GM19099 (cell line): Measurements from ENCODE around the gene TEAD3.

ENCODE experiments used
- POLR2A ChIP-seq: IDR thresholded peaks from 3 replicates; pipeline ENCODE4 v1.6.1; 2011; ENCODE audit warnings: low read depth; ENCODE audit not compliant: insufficient read length; ENCODE audit errors: extremely low read depth

The TEAD3 gene

GRCh38 chr6:35497571-35498421, 917 bp upstream of the TEAD3 start:
- peak; percentile 16 for TF ChIP-seq POLR2A

- TF ChIP-seq POLR2A, result no peak
Measured at GRCh38 chr6:35496036-35496840, 641 bp downstream of the TEAD3 start.

DNA sequence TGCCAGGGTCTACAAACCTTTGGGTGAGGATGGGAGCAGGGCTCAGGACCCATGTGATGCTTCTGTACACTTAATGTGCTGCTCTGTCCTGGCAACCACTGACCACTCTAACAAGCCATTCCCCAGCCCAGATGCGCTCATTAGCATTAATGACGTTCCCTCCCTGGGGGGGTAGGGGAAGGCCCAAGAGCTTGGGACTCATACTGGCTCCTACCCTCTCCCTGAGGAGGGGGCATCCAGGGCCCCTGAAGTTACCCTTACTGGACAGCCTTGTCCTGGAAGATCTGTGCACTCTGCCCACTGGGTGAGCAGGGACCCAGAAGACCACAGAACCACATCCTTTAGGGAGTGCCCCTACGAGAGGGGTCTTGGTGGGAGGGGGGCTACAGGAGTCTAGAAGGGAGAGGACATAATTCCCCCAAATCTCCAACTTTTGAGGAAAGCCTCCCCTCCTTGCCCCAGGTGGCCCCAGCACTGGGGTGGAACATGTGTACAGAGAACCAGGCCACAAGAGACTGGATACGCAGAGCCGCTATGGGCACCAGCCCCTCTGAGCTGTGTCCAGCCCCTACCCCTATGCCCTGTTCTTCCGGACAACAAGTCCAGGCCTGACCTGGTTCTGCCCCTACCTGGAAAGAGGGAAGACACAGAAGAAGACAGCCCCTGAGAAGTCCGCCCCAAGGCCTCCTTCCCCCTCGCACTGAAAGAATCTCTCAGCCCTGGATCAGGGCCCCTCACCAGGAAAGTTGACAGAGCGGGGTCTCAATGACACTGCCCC, 1.4 kb downstream of the TEAD3 start:
- no peak for TF ChIP-seq POLR2A

GRCh38 chr6:35494161-35494563, 2.7 kb downstream of the TEAD3 start:
- TF ChIP-seq POLR2A, result no peak

DNA sequence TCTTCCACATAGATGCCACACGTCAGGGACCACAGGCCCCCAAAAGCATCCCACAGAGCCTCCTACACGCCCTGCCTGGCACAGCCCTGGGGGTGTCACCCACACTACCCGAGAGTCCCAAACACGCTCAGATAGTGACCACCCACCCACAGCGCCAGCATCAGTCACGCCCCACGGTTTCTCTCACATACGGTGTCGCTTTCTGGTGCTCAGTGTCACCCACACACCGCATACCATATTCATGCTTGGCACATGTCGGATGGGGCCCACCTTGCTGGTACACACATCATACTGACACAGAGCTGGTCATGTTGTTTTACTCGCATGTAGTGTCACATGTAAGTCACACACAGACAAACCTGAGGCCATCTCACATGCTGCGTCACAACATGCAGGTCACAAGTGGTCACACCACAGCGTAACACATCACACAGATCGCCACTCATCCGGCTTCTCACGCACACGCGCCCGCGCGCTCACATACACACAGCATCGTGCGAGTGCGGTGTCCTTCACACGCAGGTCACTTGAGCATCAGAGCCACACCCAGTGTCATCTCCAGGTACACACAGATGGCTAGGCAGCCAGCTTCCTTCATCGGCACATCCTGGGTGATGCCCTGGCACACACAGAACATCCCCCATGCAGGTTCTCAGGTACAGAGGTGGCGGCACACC, 3.4 kb downstream of the TEAD3 start:
- TF ChIP-seq POLR2A, result no peak

GRCh38 chr6:35492974-35493284, 4.0 kb downstream of the TEAD3 start:
- TF ChIP-seq POLR2A, result no peak

DNA sequence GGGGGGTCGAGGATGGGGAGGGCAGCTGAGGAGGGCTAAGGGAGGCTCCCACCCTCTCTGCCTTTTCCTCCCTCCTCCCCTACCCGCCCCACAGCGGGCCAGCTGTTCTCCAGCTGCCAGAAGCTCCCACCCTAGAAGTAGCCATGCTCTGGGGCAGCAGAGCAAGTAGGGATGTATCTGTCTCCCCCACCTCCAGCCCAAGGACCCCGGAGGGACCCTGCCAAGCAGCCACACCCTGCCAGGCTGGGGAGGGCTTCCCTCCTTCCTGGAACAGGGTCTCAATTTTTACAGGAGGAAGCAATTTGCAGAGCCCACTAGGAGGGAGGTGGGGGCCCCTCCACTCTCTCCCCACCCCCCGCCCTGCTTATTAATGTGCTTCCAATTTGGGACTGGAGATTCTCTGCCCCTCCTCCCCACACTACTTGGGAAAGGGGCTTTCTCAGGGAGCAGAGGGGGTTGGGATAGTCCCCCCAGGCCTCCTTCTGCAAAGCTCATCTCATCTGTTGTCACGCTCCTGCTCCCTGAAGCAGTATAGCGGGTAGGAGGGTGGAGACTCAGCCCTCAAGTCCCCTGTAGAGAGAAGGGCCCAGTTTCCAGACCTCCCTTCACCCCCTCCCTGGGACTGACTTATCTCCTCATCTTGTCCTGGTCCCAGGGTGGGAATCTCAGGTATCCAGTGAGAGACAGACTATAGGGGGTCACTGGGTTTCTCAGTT, 4.5 kb downstream of the TEAD3 start:
- TF ChIP-seq POLR2A, result no peak

- no peak for TF ChIP-seq POLR2A
Measured at GRCh38 chr6:35491558-35492257, 5.2 kb downstream of the TEAD3 start.

DNA sequence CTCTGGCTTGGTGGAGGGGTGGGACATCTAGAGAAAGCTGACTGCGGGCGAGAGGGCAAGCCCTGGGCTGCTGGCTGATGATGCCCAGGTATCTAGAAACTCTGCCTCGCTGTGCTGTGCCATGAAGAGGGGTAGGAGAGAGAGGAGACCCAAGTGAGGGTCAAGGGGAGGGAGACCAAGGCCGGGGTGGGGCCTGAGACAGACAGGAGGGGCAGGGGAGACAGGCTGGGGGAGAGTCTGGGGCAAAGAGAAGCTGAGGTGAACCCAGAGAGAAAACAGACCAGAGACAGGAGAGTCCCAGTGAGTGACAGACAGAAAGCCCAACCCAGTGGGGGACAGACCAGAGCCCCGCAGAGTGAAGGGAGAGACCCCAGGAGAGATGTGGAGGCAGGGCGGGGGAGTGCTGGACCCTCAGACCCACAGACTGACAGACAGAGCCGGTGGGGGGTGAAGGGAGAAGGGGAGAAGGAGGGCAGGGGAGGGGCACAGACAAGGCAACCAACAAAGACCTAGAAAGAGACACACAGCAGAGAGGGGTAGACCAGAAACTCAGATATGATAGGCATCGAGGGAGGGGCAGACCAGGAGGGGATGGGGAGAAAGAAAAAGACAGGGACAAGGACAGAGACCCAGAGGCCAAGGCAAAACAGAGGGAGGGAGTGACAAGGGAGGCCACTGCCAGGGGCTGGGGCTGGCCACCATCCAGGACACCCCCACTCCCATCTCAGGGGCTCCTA, 5.9 kb downstream of the TEAD3 start:
- TF ChIP-seq POLR2A, result no peak

DNA sequence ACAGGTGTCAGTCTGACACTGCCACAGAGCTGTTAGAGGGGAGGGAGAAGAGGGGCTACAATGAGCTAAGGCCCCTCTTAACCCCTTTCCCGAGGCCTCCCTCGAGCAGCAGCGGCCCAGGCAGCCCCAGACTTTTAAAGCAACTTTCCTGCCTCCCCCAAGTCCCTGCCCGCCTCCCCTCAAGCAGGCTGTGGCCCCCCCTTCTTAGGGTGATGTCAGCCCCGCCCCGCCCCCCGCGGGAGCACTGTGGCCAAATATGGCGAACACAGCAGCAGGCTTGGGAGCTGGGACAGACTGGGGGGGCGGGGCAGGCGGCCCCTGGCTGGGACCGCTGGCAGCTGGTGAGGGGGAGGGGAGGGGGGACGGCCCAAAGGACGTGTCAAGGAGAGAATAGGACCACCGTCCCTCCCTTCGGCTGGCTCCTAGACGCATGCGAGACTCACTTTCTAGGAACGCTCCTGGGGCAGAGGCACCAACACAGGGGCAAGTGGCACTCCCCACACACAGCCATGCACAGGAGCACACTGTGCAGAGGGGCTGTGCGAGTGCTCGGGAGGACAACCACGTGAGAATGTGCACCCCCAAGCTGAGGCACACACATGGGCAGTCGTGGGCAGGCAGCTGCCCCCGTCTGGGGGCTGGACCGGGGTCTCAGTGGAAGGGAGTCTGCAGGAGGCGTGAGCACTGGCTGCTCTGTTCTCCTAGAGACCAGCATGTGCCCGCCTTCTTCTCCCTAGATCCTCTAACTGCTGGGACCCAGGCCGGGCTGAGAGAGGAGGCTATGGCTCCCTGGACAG, 6.7 kb downstream of the TEAD3 start:
- TF ChIP-seq POLR2A, result no peak

DNA sequence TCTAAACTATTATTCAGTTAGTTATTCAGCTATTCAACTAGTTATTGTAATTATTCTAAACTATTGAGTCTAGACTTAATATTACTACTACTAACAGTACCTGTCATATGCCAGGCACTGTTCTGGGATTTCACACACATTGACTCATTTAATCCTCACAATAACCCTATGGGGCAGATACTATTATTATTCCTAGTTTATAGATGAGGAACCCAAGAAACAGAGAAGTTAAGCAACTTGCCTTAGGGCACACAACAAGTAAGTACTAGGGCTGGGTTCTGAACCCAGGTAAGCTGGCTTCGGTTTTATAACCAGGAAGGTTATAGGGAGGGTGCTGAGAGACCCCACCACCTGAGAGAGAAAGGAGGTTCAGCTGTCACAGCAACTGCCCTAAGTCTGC, 7.8 kb downstream of the TEAD3 start:
- TF ChIP-seq POLR2A, result no peak

DNA sequence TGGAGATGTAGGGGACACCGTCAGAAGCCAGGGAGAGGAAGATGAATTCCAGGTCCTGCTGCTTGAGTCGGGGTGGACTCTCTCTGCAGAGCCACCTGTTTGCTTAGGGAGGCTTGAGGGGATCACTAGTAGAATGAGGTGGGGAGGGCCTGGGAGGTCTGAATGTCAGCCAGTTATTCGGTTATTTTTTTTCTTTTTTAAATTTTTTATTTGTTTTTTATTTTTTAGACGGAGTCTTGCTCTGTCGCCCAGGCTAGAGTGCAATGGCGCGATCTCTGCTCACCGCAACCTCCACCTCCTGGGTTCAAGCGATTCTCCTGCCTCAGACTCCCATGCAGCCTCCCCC, 8.4 kb downstream of the TEAD3 start:
- no peak for TF ChIP-seq POLR2A
